GM18498 (cell line): Measurements from ENCODE around the gene LY86.

Source experiments
- ATAC-seq: cut with Tn5 transposase; IDR thresholded peaks from one replicate; pipeline ENCODE4 v1.9.1; 2021; ENCODE audit warnings: mild to moderate bottlenecking, moderate library complexity; ENCODE audit not compliant: unreplicated experiment

The LY86 gene

GRCh38 chr6:6619021-6619794 lies 30.7 kb downstream of the LY86 start:
- no peak for ATAC-seq

GRCh38 chr6:6620766-6621425 lies 32.4 kb downstream of the LY86 start:
- no peak for ATAC-seq

- no peak for ATAC-seq
Measured at GRCh38 chr6:6622501-6622900, 34.0 kb downstream of the LY86 start.

GRCh38 chr6:6623553-6623952 lies 35.0 kb downstream of the LY86 start:
- no peak for ATAC-seq

DNA sequence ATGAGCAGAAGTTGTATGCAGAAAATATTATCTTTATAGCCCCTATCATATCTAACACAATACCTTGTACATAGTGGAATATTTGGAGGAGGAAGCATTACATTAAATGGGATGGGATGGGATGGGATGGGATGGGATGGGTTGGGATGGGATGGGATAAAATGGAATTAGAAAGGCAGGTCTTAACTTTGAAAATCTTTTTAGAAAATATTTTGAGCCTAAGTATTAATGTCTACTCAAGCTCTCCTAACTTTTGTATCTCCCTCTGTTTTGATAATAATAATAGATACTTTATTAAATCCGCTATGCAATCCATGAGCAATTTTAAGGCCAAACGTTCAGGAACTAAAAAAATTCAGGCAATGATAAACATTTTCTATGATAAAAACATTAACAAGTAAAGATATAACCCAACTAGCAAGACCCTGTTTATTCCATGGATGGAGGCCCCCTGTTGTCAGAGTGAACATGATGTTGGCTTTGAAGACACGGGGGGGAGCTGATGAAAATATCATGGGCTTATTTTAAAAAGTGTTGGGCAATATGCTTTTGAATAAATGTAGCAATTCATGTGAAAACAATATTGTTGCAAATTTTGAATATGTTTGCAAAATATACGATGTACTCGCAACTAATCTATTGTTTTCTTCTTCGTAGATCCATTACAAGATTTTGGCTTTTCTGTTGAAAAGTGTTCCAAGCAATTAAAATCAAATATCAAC lies 35.9 kb downstream of the LY86 start:
- ATAC-seq = no peak

DNA sequence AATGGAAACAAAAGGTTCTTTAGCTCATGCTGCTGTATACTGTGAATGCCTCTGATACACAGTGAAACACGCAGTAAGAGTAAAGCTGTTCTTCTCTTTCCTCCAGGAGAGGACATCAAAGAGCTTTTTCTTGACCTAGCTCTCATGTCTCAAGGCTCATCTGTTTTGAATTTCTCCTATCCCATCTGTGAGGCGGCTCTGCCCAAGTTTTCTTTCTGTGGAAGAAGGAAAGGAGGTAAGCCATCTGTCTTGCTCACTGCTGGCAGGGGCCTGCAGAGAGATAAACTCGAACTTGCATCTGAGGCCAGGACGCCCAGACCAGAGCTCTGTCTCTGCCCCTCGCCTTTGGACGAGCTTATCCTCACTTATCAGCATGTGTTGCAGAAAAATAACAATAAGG lies 37.7 kb downstream of the LY86 start:
- ATAC-seq = no peak

GRCh38 chr6:6629402-6629801 lies 40.9 kb downstream of the LY86 start:
- ATAC-seq = no peak

- ATAC-seq = no peak
Measured at GRCh38 chr6:6631053-6631452, 42.5 kb downstream of the LY86 start.

GRCh38 chr6:6631534-6632276 lies 43.2 kb downstream of the LY86 start:
- no peak for ATAC-seq

- ATAC-seq = no peak
Measured at GRCh38 chr6:6633898-6634734, 45.6 kb downstream of the LY86 start.

DNA sequence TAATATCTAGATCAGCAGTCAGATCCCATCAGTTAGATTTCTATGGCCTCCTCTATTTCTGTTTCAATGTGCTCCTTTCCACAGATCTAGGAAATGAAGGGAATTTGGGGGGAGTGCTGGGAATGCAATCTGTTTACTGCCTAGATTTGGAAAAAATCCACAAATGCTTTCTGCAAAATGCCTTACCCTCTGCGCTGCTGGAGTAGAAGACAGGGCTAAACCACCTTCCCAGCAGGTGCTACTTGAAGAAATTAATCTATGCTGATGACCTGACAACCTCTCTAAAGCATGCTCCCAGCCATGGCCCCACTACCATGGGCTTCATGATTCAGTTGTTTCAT lies 46.2 kb downstream of the LY86 start:
- ATAC-seq = no peak

- peak; percentile 72 for ATAC-seq
Measured at GRCh38 chr6:6635291-6635690, 46.8 kb downstream of the LY86 start.

DNA sequence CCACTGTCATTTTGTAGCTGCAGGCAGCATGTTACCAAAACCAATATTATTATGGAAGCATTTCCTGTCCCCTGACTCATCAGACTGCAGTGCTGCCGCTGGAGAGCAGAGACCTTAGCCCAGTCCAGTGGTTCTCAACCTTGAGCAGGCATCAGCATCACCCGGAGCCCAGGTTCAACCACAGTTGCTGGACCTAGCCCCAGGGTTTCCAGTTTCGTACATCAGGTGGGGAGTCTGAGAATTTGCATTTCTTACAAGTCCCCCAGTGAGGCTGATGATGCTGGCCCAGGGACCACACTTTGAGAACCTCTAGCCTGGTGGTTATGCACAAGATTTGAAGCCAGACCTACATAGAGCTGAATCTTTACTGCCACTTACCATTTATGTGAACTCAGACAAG lies 47.3 kb downstream of the LY86 start:
- peak; percentile 70 for ATAC-seq

DNA sequence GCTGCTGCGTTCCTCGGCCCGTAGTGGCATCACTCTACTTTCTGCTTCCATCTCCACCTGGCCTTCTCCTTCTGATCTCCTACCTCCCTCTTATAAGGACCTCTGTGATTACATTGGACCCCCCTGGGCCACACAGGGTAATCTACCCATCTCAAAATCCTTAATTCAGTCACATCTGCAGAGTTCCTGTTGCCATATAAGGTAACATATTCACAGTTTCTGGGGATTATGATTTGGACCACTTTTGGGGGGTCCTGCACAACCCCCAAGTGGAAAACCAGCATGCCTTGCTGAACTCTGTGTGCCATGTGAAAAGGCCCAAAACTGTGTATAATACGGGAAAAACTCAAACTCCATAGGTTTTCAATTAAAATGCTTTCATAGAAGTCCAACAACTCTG lies 51.1 kb downstream of the LY86 start:
- no peak for ATAC-seq

DNA sequence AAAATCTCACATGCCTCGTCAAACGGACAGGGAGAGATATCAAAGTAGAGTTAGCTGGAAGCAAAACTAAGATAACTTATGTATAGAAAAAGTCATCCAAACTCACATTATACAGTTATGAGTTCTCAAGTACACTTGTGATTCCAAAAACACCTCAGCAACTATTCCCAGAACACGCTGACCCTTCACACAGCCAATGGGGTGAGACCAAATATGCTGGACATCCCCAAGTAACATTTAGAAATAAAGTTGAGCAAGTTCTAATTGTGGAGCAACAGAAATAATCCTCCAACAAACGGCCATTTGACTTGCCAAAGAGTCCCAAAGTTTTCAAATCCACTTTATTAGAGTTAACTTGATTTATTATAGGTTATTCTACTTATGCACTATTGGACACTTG lies 52.4 kb downstream of the LY86 start:
- ATAC-seq = no peak

DNA sequence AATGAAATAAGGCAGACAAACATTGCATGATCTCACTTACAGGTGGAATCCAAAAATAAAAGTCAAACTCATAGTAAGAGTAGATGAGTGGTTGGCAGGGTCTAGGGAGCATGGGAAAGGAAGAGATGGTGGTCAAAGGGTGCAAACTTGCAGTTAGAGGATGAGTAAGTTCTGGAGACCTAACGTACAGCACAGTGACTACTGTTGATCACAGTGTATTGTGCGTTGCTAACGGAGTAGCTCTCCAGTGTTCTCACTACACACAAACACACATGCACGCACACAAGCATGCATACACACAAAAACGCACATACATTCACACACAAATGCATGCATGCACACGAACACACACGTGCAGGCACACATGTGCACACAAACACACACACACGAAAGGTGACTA lies 54.9 kb downstream of the LY86 start:
- ATAC-seq = peak; percentile 72

- ATAC-seq = no peak
Measured at GRCh38 chr6:6645261-6645917, 56.9 kb downstream of the LY86 start.

- ATAC-seq = no peak
Measured at GRCh38 chr6:6646384-6646783, 57.9 kb downstream of the LY86 start.

- no peak for ATAC-seq
Measured at GRCh38 chr6:6646859-6647258, 58.3 kb downstream of the LY86 start.
